ENCODE results near the gene FOXP1. TPM values are rescaled to one million over a fixed set of nuclear protein-coding genes. Genes with fewer than 3 reads are reported as not detected.

Gene FOXP1
- polyA plus RNA-seq, 1 donor from 2014 or later: 5.6 TPM

GRCh38 chr3:71195492-71195891, 388.0 kb downstream of the FOXP1 start:
- H3K27ac ChIP-seq (ENCODE audit: low read length): no peak overlapping the region
- no peak overlapping the region for H3K4me2 ChIP-seq (ENCODE audit: low read length)

DNA sequence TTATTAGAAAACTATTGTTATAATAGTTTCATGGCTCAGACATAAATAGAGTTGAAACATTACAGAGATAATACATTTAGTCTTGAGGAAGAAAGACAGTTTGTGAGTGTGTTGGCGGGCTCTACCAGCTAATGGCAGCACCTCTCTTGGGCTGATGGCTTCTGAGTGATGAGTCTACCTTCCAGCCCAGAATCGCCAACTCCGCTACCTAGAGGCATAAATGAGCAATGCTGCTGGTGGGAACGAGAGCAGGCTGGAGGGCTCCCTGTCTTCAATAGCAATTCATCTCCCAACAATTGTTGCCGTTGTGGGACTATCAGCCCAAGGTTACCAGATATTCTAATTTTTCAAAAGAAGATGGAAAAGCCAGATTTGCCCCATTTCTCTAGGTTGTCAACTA, 388.7 kb downstream of the FOXP1 start:
- H3K36me3 ChIP-seq (ENCODE audit: insufficient read depth, low read length): no peaks in the 10 kb centered on the region
- no peak overlapping the region for H3K4me2 ChIP-seq (ENCODE audit: low read length)
- no peak overlapping the region for H3K9ac ChIP-seq (ENCODE audit: low read length)
- H3K4me3 ChIP-seq (ENCODE audit: low read length): no peak overlapping the region
- no peaks in the 10 kb centered on the region for H3K27me3 ChIP-seq (ENCODE audit: insufficient read depth, low read depth, low read length)
- no peak overlapping the region for H3K27ac ChIP-seq (ENCODE audit: low read length)
- H3F3A ChIP-seq (ENCODE audit: insufficient read depth, low read length, poor library complexity, severe bottlenecking): no peaks in the 10 kb centered on the region
- H2AFZ ChIP-seq (ENCODE audit: low read depth, low read length): no peak overlapping the region
- H4K20me1 ChIP-seq (ENCODE audit: insufficient read depth): no peaks in the 10 kb centered on the region
- H3K9me3 ChIP-seq (ENCODE audit: low read length): no peaks in the 10 kb centered on the region
- TF ChIP-seq EZH2 (IDR thresholded peaks at IDR 0.05; ENCODE audit: borderline replicate concordance, insufficient read depth, low read length, poor library complexity, severe bottlenecking): no peak
- no peak for TF ChIP-seq MXI1 (conservative IDR thresholded peaks at IDR 0.05; ENCODE audit: poor library complexity, severe bottlenecking)
- TF ChIP-seq EP300 (conservative IDR thresholded peaks at IDR 0.05; ENCODE audit: poor library complexity, severe bottlenecking): no peak
- TF ChIP-seq REST (IDR thresholded peaks at IDR 0.05; ENCODE audit: borderline replicate concordance): no peak
- no peak for TF ChIP-seq RAD21 (conservative IDR thresholded peaks at IDR 0.05)
- no peak for TF ChIP-seq TAF1 (IDR thresholded peaks at IDR 0.05; ENCODE audit: low read depth)
- no peaks in the 10 kb centered on the region for H3K9me2 ChIP-seq (ENCODE audit: insufficient read depth, low read length)
- no peaks in the 10 kb centered on the region for H3K79me2 ChIP-seq (replicated peaks; ENCODE audit: insufficient read depth, low read length)

More at GRCh38 chr3:71195492-71195891, 388.0 kb downstream of the FOXP1 start:
- Histone ChIP-seq H3K9ac (ENCODE audit: low read length) (no peak overlapping the region), H3K9me3 (ENCODE audit: low read length) (no peaks in the 10 kb centered on the region), H3K27me3 (ENCODE audit: insufficient read depth, low read depth, low read length) (no peaks in the 10 kb centered on the region), H4K20me1 (ENCODE audit: insufficient read depth) (no peaks in the 10 kb centered on the region), H3K79me2 (replicated peaks; ENCODE audit: insufficient read depth, low read length) (no peaks in the 10 kb centered on the region), H3K4me3 (ENCODE audit: low read length) (no peak overlapping the region), H3K9me2 (ENCODE audit: insufficient read depth, low read length) (no peaks in the 10 kb centered on the region), H3F3A (ENCODE audit: insufficient read depth, low read length, poor library complexity, severe bottlenecking) (no peaks in the 10 kb centered on the region), H3K36me3 (ENCODE audit: insufficient read depth, low read length) (no peaks in the 10 kb centered on the region), H2AFZ (ENCODE audit: low read depth, low read length) (no peak overlapping the region)
- TF ChIP-seq TAF1 (IDR thresholded peaks at IDR 0.05; ENCODE audit: low read depth) (no peak), REST (IDR thresholded peaks at IDR 0.05; ENCODE audit: borderline replicate concordance) (no peak), EZH2 (IDR thresholded peaks at IDR 0.05; ENCODE audit: borderline replicate concordance, insufficient read depth, low read length, poor library complexity, severe bottlenecking) (no peak), SMC3 (conservative IDR thresholded peaks at IDR 0.05; ENCODE audit: poor library complexity) (no peak), RAD21 (conservative IDR thresholded peaks at IDR 0.05) (no peak)
